AG10803 (cell line): ENCODE data around the gene NEMP2.

Source experiments
- DNase-seq: peaks from one replicate; pipeline ENCODE4 v3.0.0; 2010; ENCODE audit warnings: low read depth
- H3K4me3 ChIP-seq: 2 replicates; pipeline ENCODE4 v1.5.1; 2011; ENCODE audit warnings: mild to moderate bottlenecking, low read length, control low read depth
- CTCF ChIP-seq: conservative IDR thresholded peaks from 2 replicates; pipeline ENCODE4 v1.5.1; 2011; ENCODE audit warnings: mild to moderate bottlenecking, low read length, control low read depth, inconsistent platforms

The NEMP2 gene

GRCh38 chr2:190532581-190532980, 1.9 kb downstream of the NEMP2 start:
- no peak for TF ChIP-seq CTCF

GRCh38 chr2:190530248-190530900, 4.1 kb downstream of the NEMP2 start:
- DNase-seq, result peak; percentile 66
- TF ChIP-seq CTCF, result no peak
- no peak overlapping the region for H3K4me3 ChIP-seq

More at GRCh38 chr2:190532581-190532980, 1.9 kb downstream of the NEMP2 start:
- H3K4me3 ChIP-seq, result no peak overlapping the region
- DNase-seq, result no peak

GRCh38 chr2:190529486-190530247, 4.9 kb downstream of the NEMP2 start:
- DNase-seq, result no peak
- H3K4me3 ChIP-seq, result no peak overlapping the region
- TF ChIP-seq CTCF, result no peak

GRCh38 chr2:190528521-190529001, 6.0 kb downstream of the NEMP2 start:
- DNase-seq, result peak; percentile 79
- H3K4me3 ChIP-seq, result no peak overlapping the region
- TF ChIP-seq CTCF, result no peak

GRCh38 chr2:190527918-190528317, 6.6 kb downstream of the NEMP2 start:
- DNase-seq, result no peak
- H3K4me3 ChIP-seq, result no peak overlapping the region
- TF ChIP-seq CTCF, result no peak

- DNase-seq, result no peak
- no peak overlapping the region for H3K4me3 ChIP-seq
- no peak for TF ChIP-seq CTCF
Observed at GRCh38 chr2:190527214-190527613, 7.3 kb downstream of the NEMP2 start.
